Putamen (tissue), 1 donor: ENCODE measurements around the gene LIN37.

Experiments used
- DNase-seq: peaks from one replicate; pipeline ENCODE4 v3.0.0-alpha.2; 2016; ENCODE audit warnings: low spot score

LIN37 gene

GRCh38 chr19:35734889-35735288 lies 13.5 kb upstream of the LIN37 start:
- no peak for DNase-seq

DNA sequence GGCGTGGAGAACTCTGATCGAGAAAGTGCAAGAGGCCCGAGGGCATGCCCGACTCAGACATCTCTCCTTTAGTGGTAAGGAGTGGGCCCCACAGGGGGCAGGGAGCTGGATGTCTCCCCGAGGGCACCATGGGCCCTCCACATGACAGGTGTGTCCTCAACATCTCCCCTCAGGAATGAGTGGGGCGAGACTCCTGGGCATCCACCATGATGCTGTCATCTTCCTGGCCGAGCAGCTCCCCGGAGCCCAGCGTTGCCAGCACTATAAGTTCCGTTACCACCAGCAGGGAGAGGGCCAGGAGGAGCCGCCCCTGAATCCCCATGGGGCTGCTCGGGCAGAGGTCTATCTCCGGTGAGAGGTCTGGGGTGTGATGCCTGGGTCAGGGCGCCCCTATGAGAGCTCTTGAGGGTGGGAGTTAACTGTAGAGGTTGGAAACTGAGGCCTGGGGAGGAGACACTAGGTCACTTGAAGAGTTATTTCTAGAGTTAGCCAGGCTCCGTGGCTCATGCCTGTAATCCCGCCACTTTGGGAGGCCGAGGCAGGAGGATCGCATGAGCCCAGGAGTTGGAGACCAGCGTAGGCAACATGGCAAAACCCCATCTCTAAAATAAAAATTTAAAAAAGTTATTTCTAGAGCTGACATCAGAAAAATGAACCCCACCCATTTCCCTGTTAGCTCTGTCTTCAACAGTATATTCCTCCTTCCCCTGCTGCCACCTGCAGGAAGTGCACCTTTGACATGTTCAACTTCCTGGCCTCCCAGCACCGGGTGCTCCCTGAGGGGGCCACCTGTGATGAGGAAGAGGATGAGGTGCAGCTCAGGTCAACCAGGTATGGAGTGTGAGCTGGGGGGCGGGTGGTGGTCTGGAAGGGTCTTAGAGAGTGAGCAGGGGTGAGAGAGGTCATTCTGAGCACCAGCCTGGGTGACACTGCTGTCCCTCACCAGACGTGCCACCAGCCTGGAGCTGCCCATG lies 11.2 kb upstream of the LIN37 start:
- no peak for DNase-seq

- no peak for DNase-seq
These were observed 10.1 kb upstream of the LIN37 start for GRCh38 chr19:35738021-35738886.

GRCh38 chr19:35738887-35739229 lies 9.5 kb upstream of the LIN37 start:
- no peak for DNase-seq

DNA sequence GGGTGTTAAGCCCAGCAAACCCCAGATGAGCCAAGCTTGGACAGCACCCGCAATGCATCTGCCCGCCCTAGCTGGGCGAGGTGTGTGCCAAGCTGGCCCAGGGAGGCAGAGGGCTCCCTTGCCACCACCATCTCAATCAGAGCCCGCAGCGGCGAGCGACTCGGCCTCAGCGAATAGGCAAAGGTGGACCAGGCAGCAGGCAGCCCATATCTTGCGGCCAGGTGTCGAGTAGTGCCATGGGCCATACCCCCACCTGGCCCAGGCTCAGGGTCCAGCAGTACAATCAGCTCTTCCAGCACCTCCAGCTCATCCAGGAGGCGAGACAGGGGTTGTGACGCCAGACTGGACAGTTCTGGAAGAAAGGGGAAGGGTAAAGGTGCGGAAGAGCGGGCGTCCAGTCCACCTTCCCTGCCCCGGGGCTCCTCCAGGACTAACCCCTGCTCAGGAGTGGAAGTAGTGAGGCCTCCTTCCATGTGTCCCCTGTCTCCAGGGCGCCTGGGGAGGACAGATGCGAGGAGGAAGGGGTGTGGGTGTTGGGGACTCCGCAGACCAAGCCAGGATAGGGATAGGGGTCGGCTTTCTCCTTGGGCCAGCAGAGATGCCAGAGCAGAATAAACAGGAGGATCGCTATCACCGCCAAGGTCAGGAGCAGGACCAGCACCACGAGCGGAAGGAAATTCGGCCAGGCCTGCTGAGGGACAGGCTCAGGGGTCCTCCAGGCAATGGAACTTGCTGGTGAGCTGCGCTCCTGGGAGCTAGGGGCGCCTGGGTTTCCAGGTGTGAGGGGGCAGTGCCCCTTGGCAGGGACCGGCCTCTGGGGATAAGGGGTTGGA lies 8.9 kb upstream of the LIN37 start:
- no peak for DNase-seq

DNA sequence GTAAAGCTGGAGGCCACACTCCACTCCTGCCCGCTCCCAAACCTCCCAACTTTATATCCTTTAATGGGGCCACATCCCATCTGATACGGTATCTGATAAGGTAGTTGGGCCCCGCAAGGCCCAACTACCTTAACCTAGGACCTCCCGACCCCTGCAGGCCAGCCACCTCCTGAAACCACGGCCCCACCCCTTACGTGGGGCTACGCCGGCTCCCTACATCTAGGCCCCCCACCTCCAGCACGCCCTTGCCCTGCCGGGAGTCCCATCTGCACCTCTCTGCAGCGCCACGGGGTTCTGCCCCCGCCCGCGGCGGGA lies 8.3 kb upstream of the LIN37 start:
- DNase-seq = no peak

DNA sequence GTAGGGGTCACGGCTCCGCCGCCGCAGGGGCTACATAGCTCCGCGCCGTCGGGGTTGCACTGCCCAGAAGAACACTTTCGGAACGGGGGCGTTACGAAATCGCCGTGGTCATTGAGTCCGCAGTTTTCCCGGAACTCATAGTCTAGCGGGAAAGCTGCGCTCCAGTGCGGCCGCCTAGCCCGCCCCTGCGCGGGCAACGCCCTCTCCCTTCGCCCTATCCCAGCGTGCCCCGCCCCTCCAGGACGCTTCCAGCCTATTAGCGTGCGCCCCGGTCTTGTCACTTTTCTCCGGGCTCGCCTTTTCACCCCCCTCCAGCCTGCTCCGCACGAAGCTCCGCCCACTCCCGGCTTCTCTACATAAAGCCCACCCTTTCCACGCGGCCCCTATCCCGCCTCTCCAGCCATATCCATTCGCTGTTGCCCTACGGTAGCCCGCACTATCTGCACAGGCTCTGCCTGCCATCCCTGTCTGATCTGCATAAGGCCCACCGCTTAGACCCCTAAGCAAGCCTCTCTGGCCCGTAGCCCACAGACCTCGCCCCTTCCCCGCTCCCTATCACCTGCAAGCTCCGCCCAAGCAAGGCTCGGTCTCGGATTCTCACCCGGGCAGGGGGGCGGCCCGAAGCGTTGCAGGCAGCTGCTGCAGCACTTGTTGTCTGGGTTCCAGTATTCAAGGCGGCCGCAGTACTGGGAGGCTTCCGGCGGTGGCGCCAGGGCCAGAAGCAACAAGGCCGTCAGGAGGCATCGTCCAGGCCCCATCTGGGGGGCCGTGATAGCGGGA lies 7.8 kb upstream of the LIN37 start:
- DNase-seq = peak; percentile 98

GRCh38 chr19:35741203-35741515 lies 7.2 kb upstream of the LIN37 start:
- DNase-seq = no peak

DNA sequence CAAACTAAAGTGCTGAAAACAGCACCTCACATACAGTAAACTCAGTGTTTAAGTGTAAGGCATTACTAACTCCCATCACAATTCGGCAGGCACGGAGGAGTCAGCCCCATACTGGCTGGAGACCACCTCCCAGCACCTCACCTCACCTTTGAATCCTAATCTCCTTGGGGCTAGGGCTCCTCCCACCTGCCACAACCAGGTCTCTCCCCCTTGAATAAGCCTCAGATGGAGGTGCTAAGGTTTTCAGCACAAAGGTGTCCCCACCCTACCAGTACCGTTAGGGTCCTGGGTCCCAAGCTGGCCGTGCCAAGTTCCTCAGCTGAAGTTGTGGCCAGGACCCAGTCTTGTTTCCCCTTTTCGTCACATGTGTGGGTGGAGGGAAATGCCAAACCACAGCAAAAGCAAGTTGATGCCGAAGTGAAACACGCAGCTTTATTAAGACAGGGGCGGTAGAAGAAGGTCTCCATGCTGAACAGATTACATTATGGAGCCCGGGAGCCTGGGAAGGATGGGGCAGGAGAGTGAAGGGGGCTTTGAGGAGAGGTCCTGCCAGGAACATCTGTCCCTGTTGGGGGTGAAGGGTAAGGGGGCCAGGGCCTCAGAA lies 6.2 kb upstream of the LIN37 start, which contains the start of gene IGFLR1:
IGFLR1 (minus strand) TSS at position 332 of the 604 bp plus-strand sequence. CDS start 1,272 bp downstream, outside the sequence.
- no peak for DNase-seq

- no peak for DNase-seq
These were observed 4.5 kb upstream of the LIN37 start for GRCh38 chr19:35743640-35744429.

- peak; percentile 96 for DNase-seq
These were observed 3.7 kb upstream of the LIN37 start for GRCh38 chr19:35744430-35745327.

DNA sequence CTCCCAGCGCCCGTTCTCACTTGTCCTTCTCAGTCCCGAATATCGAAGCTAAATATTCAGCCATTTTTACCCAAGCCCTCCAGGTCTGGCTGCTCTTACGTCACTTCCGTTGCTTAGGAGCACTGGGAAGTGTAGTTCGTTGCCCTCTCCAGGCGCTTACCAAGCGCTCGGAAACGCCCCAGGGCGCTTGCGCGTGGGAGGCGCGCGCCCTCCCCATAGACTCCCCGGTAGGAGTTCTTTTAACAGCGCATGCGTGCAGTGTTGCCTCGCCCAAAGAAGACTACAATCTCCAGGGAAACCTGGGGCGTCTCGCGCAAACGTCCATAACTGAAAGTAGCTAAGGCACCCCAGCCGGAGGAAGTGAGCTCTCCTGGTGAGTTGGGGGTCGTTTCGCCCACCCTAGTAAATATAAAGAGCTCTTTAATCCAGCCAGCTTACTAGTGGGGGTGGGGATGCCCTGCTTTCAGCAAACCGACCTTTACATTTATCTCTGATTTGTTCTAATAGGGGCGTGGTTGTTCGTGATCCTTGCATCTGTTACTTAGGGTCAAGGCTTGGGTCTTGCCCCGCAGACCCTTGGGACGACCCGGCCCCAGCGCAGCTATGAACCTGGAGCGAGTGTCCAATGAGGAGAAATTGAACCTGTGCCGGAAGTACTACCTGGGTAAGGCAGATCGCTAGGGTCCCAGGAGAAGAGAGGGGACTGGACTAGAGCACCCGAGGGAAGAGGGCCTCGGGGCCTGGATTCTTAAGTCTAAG lies 2.9 kb upstream of the LIN37 start, which contains the start of the genes PSENEN and U2AF1L4:
PSENEN (plus strand) TSS at position 324 of the 759 bp plus-strand sequence; CDS start at position 604, 280 bp downstream.
U2AF1L4 (minus strand) TSS at position 91 of the 759 bp plus-strand sequence; CDS start at position 64, 27 bp downstream.
- DNase-seq = peak; percentile 100

GRCh38 chr19:35746087-35746462 lies 2.3 kb upstream of the LIN37 start:
- no peak for DNase-seq

- DNase-seq = no peak
These were observed 1.8 kb upstream of the LIN37 start for GRCh38 chr19:35746531-35746930.

GRCh38 chr19:35750167-35750566 lies 1.8 kb downstream of the LIN37 start:
- no peak for DNase-seq

- DNase-seq = no peak
These were observed 3.7 kb downstream of the LIN37 start for GRCh38 chr19:35751839-35752745.

DNA sequence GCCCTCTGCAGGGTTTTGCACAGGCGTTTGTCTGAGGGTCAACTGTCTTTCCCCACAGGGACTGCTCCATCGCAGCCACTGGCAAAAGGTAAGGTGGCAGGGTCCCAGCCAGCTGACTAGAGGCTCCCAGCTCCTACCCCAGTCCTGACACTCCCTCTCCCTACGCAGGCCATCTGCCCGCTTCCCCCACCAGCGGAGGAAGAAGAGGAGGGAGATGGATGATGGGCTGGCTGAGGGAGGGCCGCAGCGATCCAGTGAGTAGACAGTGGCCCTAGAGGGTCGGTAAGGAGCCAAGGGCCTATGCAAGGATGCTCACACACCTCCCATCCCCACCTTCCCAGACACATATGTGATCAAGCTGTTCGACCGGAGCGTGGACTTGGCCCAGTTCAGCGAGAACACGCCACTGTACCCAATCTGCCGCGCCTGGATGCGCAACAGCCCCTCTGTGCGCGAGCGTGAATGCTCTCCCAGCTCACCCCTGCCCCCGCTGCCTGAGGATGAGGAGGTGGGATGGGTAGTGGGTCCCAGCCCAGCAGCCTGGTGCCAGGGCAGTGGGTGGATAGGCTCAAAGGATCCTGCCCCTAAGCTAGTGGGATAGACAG lies 4.5 kb downstream of the LIN37 start:
- DNase-seq = no peak
